ENCODE measurements around the gene GMFB. TPM values are rescaled to one million over a fixed set of nuclear protein-coding genes. Genes with fewer than 3 reads are reported as not detected.

Gene GMFB
- total RNA-seq, 1 experiment from 2014 or later: 53.8 TPM

DNA sequence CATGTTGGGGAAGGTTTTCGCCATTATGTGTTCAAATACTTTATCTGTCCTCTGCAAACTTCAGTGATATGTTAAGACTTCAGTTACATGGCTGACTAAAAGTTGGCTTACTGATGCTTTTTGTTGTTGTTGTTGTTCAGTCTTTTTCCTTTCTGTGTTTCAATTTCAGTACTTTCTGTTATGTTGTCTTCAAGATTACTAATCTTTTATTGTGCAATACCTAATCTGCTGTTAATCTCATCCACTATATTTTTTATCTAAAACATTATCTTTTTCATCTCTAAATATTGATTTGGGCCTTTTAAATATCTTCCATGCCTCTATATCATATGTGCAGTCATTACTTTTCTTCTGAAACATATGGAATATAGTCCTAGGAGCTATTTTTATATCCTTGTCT is 27.9 kb upstream of the GMFB start:
- no peak overlapping the region for H2AFZ ChIP-seq (ENCODE audit: low read depth, low read length, poor library complexity, severe bottlenecking)
- TF ChIP-seq, protein P1, sequence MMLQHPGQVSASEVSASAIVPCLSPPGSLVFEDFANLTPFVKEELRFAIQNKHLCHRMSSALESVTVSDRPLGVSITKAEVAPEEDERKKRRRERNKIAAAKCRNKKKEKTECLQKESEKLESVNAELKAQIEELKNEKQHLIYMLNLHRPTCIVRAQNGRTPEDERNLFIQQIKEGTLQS (IDR thresholded peaks at IDR 0.05): no peak
- TF ChIP-seq EZH2phosphoT487 (IDR thresholded peaks at IDR 0.05; ENCODE audit: borderline replicate concordance) (no peak), SIN3A (IDR thresholded peaks at IDR 0.05; ENCODE audit: low read depth) (no peak), ELF1 (IDR thresholded peaks at IDR 0.05; ENCODE audit: borderline replicate concordance, low read depth) (no peak), TCF7L2 (IDR thresholded peaks at IDR 0.05; ENCODE audit: borderline replicate concordance, extremely low read depth, insufficient read depth, insufficient read length) (no peak), POLR2AphosphoS5 (IDR thresholded peaks at IDR 0.05; ENCODE audit: low read depth, low read length) (no peak), YY1 (IDR thresholded peaks at IDR 0.05; ENCODE audit: extremely low read depth, insufficient replicate concordance, low read depth, low read length) (no peak), SRF (IDR thresholded peaks at IDR 0.05; ENCODE audit: low read depth) (no peak), JUND (IDR thresholded peaks at IDR 0.05) (no peak), POLR2A (IDR thresholded peaks at IDR 0.05; ENCODE audit: borderline replicate concordance, extremely low read depth, insufficient read depth, insufficient read length) (no peak), FOSL1 (IDR thresholded peaks at IDR 0.05; ENCODE audit: low read depth) (no peak), ZBTB33 (IDR thresholded peaks at IDR 0.05; ENCODE audit: extremely low read depth, insufficient replicate concordance, low read length) (no peak), EGR1 (IDR thresholded peaks at IDR 0.05; ENCODE audit: low read depth) (no peak), ZNF274 (IDR thresholded peaks at IDR 0.05; ENCODE audit: low read depth, low read length) (no peak), CBX3 (IDR thresholded peaks at IDR 0.05; ENCODE audit: low read depth) (no peak)
- TF ChIP-seq, protein P2, sequence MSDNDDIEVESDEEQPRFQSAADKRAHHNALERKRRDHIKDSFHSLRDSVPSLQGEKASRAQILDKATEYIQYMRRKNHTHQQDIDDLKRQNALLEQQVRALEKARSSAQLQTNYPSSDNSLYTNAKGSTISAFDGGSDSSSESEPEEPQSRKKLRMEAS (IDR thresholded peaks at IDR 0.05): no peak
- no peak overlapping the region for H3K9ac ChIP-seq (ENCODE audit: low read length)
- H3K27ac ChIP-seq (ENCODE audit: low read depth, low read length): no peak overlapping the region
- ChIA-PET POLR2A (no interaction called here), RAD21 (ENCODE audit: low non-redundant PET in 1 of 2, low total read pairs in 2 of 2, uncharacterized antibody in 2 of 2, unreplicated experiment in 2 of 2) (no interaction called here), CTCF (no interaction called here)
- no TSS peak for BruUV-seq (replicated peaks)
- H3K36me3 ChIP-seq (ENCODE audit: control insufficient read depth in 1 of 2, insufficient read depth in 2 of 2, low read length in 2 of 2): 0 out of 4 replicates have a peak, but pooled peaks cover 0 to 3% of the 10 kb centered on the region in 2 experiments
- DNase-seq (ENCODE audit: low read depth, low spot score): no peak
- no peak overlapping the region for H3K4me3 ChIP-seq (replicated peaks in 1 of 2; ENCODE audit: low read depth in 1 of 2, low read length in 2 of 2)
- intact Hi-C loops (cut with micrococcal nuclease): no loop called here
- ATAC-seq: no peak
- H3K9me3 ChIP-seq (ENCODE audit: control insufficient read depth in 1 of 2, insufficient read depth in 1 of 2, low read depth in 1 of 2, low read length in 2 of 2): peaks cover 4 to 5% of the 10 kb centered on the region in 2 experiments; a peak in 1 of 4 replicates
- H3K79me2 ChIP-seq (ENCODE audit: insufficient read depth, low read length): no peaks in the 10 kb centered on the region; the same call in none of the 2 replicates
- no peaks in the 10 kb centered on the region for H3K9me2 ChIP-seq (ENCODE audit: insufficient read depth)
- no peaks in the 10 kb centered on the region for H3K4me1 ChIP-seq (ENCODE audit: control insufficient read depth in 1 of 2, insufficient read depth in 2 of 2, low read length in 2 of 2)
- H3K27me3 ChIP-seq (ENCODE audit: insufficient read depth, low read length): no peaks in the 10 kb centered on the region
- no peaks in the 10 kb centered on the region for H4K20me1 ChIP-seq (ENCODE audit: insufficient read depth)
- no peak overlapping the region for H3K4me2 ChIP-seq (ENCODE audit: low read length)
